ENCODE data around the gene HSPG2. TPM values are rescaled to one million over a fixed set of nuclear protein-coding genes. Genes with fewer than 3 reads are reported as not detected.
"Not testable (repeated sequence)": the region's sequence is repeated elsewhere in the genome, so short reads cannot be mapped to it uniquely, and the experiment has no call there.

The HSPG2 gene
- total RNA-seq, 1 experiment from 2014 or later: 171 TPM

DNA sequence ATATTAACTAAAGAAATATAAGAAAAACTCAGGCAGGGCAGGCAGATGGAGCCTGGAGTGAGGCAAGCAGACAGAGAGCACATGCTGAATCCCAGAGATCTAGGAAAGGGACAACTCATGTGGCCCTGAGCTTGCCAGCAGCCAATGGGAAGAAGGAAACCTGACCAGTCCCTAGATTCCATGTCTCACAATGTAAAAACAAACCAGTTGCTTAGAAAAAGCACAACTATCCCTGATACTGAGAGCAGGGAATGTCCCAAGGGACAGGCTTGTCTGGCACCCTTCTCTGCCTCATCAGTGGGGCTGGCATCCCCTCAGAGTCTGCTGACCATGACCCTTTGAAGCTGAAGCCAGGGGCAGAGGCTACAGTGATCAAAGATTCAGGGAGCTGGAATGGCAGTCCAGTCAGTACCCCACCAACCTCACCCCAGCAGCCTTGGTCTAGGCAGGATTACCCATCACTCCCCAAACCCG lies 27.8 kb downstream of the HSPG2 start:
- peak; percentile 3; the same call in 1 of the 2 replicates for ATAC-seq
- Histone ChIP-seq H3K27ac (ENCODE audit: low read length) (peak overlapping the region; percentile 72), H3K4me3 (ENCODE audit: low read depth in 2 of 2, low read length in 2 of 2) (no peak overlapping the region), H3K9me3 (ENCODE audit: control insufficient read depth, insufficient read depth, low read depth, low read length) (no peaks in the 10 kb centered on the region), H3K4me1 (ENCODE audit: control insufficient read depth, insufficient read depth, low read length) (peaks cover 52% of the 10 kb centered on the region), H3K27me3 (ENCODE audit: control insufficient read depth, insufficient read depth, low read length) (no peaks in the 10 kb centered on the region), H3K36me3 (ENCODE audit: control insufficient read depth, insufficient read depth, low read length) (no peaks in the 10 kb centered on the region)
- TF ChIP-seq TCF7L2 (IDR thresholded peaks at IDR 0.05; ENCODE audit: low read depth, low read length) (0 out of 2 replicates have a peak, but pooled peaks have one; percentile 32), POLR2AphosphoS5 (IDR thresholded peaks at IDR 0.05; ENCODE audit: low read depth, low read length) (no peak), SIN3A (IDR thresholded peaks at IDR 0.05; ENCODE audit: borderline replicate concordance, insufficient read depth, low read depth, low read length) (no peak)
- TF ChIP-seq, protein P1, sequence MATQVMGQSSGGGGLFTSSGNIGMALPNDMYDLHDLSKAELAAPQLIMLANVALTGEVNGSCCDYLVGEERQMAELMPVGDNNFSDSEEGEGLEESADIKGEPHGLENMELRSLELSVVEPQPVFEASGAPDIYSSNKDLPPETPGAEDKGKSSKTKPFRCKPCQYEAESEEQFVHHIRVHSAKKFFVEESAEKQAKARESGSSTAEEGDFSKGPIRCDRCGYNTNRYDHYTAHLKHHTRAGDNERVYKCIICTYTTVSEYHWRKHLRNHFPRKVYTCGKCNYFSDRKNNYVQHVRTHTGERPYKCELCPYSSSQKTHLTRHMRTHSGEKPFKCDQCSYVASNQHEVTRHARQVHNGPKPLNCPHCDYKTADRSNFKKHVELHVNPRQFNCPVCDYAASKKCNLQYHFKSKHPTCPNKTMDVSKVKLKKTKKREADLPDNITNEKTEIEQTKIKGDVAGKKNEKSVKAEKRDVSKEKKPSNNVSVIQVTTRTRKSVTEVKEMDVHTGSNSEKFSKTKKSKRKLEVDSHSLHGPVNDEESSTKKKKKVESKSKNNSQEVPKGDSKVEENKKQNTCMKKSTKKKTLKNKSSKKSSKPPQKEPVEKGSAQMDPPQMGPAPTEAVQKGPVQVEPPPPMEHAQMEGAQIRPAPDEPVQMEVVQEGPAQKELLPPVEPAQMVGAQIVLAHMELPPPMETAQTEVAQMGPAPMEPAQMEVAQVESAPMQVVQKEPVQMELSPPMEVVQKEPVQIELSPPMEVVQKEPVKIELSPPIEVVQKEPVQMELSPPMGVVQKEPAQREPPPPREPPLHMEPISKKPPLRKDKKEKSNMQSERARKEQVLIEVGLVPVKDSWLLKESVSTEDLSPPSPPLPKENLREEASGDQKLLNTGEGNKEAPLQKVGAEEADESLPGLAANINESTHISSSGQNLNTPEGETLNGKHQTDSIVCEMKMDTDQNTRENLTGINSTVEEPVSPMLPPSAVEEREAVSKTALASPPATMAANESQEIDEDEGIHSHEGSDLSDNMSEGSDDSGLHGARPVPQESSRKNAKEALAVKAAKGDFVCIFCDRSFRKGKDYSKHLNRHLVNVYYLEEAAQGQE (IDR thresholded peaks at IDR 0.05; ENCODE audit: insufficient read depth in 1 of 2, low read depth in 2 of 2, low read length in 1 of 2): no peak
- TF ChIP-seq, protein P2, sequence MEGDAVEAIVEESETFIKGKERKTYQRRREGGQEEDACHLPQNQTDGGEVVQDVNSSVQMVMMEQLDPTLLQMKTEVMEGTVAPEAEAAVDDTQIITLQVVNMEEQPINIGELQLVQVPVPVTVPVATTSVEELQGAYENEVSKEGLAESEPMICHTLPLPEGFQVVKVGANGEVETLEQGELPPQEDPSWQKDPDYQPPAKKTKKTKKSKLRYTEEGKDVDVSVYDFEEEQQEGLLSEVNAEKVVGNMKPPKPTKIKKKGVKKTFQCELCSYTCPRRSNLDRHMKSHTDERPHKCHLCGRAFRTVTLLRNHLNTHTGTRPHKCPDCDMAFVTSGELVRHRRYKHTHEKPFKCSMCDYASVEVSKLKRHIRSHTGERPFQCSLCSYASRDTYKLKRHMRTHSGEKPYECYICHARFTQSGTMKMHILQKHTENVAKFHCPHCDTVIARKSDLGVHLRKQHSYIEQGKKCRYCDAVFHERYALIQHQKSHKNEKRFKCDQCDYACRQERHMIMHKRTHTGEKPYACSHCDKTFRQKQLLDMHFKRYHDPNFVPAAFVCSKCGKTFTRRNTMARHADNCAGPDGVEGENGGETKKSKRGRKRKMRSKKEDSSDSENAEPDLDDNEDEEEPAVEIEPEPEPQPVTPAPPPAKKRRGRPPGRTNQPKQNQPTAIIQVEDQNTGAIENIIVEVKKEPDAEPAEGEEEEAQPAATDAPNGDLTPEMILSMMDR (IDR thresholded peaks at IDR 0.05): no peak
- intact Hi-C loops (cut with micrococcal nuclease; ENCODE audit: unreplicated experiment): no loop called here
- in situ Hi-C loops (cut with HindIII; ENCODE audit: low pct_unique_long_range_greater_than_20kb, low sequenced_read_pairs): no loop called here
- ChIA-PET CTCF (no interaction called here), POLR2A (no interaction called here)
- no TSS peak for BruUV-seq (replicated peaks)
- no peak for DNase-seq (ENCODE audit: low read depth, low spot score)

DNA sequence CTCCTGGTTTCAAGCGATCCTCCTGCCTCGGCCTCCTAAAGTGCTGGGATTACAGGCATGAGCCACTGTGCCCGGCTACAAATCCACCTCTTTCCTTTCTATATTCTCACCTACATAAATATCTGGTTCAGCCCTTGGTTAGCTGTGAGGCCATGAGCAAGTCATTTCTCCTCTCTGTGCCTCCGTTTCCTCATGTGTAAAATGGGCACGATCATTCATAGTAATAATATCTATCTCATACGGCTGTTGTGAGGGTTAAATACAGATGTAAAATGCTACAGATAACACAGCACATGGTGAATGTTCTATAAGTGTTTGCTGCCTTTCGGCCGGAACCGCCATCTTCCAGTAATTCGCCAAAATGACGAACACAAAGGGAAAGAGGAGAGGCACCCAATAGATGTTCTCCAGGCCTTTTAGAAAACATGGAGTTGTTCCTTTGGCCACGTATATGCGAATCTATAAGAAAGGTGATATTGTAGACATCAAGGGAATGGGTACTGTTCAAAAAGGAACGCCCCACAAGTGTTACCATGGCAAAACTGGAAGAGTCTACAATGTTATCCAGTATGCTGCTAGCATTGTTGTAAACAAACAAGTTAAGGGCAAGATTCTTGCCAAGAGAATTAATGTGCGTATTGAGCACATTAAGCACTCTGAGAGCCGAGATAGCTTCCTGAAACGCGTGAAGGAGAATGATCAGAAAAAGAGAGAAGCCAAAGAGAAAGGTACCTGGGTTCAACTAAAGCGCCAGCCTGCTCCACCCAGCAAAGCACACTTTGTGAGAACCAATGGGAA lies 29.2 kb downstream of the HSPG2 start:
- H3K36me3 ChIP-seq (ENCODE audit: control insufficient read depth, insufficient read depth, low read length); H3K4me3 ChIP-seq (ENCODE audit: low read depth in 2 of 2, low read length in 2 of 2); H3K27ac ChIP-seq (ENCODE audit: low read length); POLR2A ChIA-PET; ATAC-seq; CTCF ChIA-PET; BruUV-seq (replicated peaks); in situ Hi-C loops (cut with HindIII; ENCODE audit: low pct_unique_long_range_greater_than_20kb, low sequenced_read_pairs); intact Hi-C loops (cut with micrococcal nuclease; ENCODE audit: unreplicated experiment); DNase-seq (ENCODE audit: low read depth, low spot score); H3K27me3 ChIP-seq (ENCODE audit: control insufficient read depth, insufficient read depth, low read length); H3K9me3 ChIP-seq (ENCODE audit: control insufficient read depth, insufficient read depth, low read depth, low read length): not testable (repeated sequence)
- H3K4me1 ChIP-seq (ENCODE audit: control insufficient read depth, insufficient read depth, low read length): peaks cover 45% of the 10 kb centered on the region

DNA sequence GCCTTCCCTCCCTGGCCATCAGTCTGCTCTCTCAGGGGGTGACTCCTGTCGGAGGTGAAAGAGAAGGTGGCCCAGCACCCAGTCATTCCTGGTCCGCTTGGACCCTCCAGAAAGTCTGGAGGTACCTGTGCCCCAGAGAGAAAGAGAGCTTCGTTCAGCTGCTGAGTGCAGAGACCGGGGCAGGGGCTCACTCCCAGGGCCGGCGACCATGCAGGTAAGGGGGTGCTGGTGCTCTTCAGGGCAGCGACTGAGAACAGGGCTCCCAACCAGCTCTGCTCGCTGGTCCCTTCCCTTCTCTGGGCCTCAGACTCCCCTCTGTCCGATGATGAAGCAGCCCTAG lies 30.1 kb downstream of the HSPG2 start:
- Histone ChIP-seq H3K9me3 (ENCODE audit: control insufficient read depth, insufficient read depth, low read depth, low read length) (no peaks in the 10 kb centered on the region), H3K4me1 (ENCODE audit: control insufficient read depth, insufficient read depth, low read length) (peaks cover 44% of the 10 kb centered on the region), H3K27ac (ENCODE audit: low read length) (no peak overlapping the region), H3K4me3 (ENCODE audit: low read depth in 2 of 2, low read length in 2 of 2) (no peak overlapping the region), H3K36me3 (ENCODE audit: control insufficient read depth, insufficient read depth, low read length) (no peaks in the 10 kb centered on the region), H3K27me3 (ENCODE audit: control insufficient read depth, insufficient read depth, low read length) (no peaks in the 10 kb centered on the region)
- no TSS peak for BruUV-seq (replicated peaks)
- ChIA-PET POLR2A (no interaction called here), CTCF (no interaction called here)
- ATAC-seq: no peak
- no peak for DNase-seq (ENCODE audit: low read depth, low spot score)
- in situ Hi-C loops (cut with HindIII; ENCODE audit: low pct_unique_long_range_greater_than_20kb, low sequenced_read_pairs): no loop called here
- intact Hi-C loops (cut with micrococcal nuclease; ENCODE audit: unreplicated experiment): no loop called here
- TF ChIP-seq, protein P1 (IDR thresholded peaks at IDR 0.05; ENCODE audit: insufficient read depth in 1 of 2, low read depth in 2 of 2, low read length in 1 of 2): no peak
- TF ChIP-seq TCF7L2 (IDR thresholded peaks at IDR 0.05; ENCODE audit: low read depth, low read length) (no peak), SIN3A (IDR thresholded peaks at IDR 0.05; ENCODE audit: borderline replicate concordance, insufficient read depth, low read depth, low read length) (no peak), POLR2AphosphoS5 (IDR thresholded peaks at IDR 0.05; ENCODE audit: low read depth, low read length) (no peak)
- TF ChIP-seq, protein P2 (IDR thresholded peaks at IDR 0.05): no peak

Measured in Panc1 (cell line).